ENCODE results near the gene HSF2BP.
"Not testable (repeated sequence)": the region's sequence is repeated elsewhere in the genome, so short reads cannot be mapped to it uniquely, and the experiment has no call there.

The HSF2BP gene

GRCh38 chr21:43513023-43513422, 146.3 kb downstream of the HSF2BP start:
- not testable (repeated sequence) for FAIRE-seq

DNA sequence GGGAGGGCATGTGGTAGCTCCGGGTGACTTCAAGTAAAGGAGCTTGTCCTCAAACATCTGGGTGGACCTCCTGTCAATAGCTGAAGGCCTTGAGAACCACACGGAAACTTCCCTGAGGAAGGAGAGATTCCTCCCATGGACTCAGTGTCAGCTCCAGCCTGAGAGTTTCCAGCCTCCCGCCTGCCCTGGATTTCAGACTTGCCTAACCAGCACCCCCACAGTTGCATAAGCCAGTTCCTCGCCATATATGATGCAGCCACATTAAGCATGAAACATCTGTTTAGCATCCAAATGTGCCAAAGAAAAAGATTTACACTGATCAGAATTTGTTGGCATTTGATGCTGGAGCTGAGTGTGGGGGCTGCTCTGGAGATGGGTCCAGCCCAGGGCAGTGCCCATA, 148.1 kb downstream of the HSF2BP start:
- not testable (repeated sequence) for FAIRE-seq

DNA sequence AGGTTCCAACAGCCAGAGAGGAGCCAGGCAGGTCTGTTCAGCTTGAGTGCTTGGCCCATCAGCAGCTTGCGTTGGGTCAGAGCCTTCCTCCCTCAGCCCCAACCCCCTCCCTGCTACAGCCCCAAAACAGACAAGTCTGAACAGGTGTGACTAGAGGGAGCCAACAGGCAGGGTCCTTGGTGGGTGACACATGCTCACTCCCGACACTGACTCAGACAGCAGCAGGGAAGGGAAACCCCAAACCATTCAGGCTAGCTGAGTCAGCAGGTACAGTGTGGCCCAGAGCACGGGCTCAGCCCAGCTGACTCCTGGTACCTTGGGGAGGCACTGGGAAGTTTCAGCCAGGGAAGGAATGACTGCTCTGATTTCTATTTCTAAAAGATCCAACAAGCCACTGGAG, 148.6 kb downstream of the HSF2BP start:
- FAIRE-seq: not testable (repeated sequence)

DNA sequence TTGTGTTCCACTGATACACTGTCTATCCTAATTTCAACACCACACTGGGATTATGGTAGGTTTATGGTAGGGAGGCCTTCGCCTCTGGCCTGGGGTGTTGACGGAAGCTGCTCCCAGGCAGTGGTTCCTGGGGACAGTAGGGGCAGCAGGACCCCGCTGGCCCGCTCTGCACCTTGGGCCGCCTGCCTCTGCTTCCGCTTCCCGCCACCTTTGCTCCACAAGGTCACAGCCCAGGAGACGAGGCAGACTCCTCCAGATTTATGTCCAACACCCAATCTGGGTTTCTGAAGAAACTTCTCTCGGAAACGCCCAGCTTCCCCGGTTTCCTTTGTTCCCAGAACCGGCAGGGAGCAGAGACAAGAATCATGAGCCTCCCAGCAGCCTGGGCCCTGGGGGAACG, 155.4 kb downstream of the HSF2BP start:
- not testable (repeated sequence) for FAIRE-seq

DNA sequence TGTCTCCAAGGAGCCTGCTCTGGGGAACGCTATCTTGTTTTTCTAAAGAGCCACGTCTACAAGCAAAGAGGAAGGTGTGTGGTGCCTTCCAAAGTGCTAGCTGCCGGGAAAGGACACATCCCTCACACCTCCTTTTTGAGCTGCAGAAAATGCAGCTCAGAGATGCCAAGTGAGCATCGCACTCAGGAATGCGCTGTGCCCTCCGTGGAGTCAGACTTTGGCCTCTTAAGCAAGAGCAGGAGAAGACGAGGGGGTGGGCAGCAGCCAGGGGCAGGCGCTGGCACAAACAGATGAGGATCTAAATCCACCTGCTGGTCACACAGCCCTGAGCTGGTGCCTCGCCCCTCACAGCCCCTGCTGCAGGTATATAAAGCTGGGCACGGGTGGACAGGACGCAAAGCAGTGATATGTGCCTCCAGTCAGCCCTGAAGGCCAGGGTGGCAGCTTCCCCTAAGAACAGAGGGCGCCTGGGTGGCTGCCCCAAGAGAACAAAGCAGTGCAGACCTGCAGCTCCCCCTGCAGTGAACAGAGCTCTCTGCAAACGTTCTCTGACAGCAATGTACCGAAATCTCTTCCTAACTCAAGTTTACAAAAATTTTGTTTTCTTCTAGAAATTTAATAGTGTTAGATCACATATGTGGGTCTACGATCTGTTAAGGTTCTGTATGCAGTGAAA, 156.1 kb downstream of the HSF2BP start:
- FAIRE-seq: not testable (repeated sequence)

DNA sequence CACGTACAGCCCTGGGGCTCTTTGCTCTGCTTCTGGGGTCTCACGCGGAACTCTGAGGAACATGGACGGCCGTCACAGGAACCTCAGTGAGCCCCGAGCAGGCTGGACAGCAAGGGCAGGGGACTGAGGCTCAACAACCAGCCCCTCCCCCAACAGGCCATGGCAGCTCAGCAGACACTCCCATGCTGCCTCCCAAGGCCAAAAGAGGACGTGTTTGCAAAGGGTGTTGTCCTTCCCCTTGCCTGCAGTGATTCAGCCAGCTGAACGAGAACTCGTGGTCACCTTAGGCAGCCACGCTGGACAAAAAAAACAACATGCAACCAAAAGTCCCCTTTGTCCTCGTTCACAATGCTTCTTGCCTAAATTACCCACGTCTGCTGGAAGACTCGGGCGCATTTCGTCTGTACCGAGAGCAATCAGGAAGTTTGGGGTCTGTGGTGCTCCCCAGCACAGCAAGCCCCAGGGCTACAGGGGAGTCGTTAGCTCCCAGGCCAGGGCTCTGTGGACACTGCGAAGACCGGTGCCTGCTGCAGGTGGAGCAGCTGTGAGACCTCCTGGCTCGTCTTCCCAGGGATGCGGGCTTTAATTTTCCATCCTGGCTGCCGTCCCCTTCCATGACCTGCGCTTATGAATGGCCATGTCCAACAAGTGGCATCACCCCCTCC, 156.7 kb downstream of the HSF2BP start:
- not testable (repeated sequence) for FAIRE-seq

- FAIRE-seq: not testable (repeated sequence)
Observed at GRCh38 chr21:43498924-43499323, 160.4 kb downstream of the HSF2BP start.

DNA sequence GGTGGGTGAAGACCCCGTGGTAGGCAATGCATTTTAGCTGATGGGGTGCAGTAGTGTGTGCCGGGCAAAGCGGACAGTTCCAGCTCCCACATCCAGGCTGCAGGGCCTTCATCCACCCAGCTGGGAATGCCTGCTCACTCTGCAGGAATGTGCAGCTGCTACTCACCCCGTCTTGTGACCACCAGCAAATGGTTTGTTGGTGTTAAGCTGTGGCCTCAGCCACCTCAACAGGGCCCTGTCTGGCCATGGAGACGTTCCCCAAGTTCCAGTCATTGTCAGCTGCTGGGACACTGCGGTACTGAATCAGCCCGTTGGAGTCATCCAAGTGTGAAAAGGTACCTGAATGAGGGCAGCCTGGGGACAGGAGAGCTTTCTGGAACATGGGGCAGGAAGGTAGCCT, 161.2 kb downstream of the HSF2BP start:
- not testable (repeated sequence) for FAIRE-seq

DNA sequence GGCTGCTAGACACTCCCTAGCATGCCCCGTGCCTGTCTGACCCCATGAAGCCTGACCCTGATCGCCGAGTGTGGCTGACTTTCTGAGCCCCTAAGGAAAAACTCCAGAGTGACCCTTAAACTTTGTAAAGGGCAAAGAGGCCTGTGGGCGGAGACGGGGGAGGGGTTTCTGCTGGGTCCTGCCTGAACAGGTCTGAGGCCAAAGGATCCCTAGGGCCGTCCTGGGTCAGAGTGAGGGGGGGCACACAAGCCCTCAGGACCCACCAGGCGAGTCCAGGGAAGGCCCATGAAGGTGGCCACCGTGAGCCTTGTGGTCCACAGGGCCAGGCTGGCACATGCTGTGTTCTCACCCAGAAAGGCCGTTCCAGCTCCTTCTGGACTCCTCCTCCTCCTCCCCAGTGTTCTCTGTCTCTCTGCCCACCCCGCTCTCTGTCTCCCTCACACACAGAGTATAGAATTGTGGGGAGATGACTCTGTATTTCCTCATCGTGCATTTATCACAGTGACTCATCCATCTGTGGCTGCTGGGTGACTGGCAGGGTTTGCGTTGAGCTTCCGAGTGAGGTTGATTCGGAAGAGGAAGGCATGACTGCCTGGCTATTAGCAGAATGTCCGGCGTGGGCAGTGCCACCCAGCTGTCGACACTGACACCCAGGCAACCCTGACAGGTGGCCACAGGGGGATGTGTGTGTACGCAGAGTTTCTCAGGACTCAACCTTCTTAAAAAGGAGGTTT, 164.8 kb downstream of the HSF2BP start:
- not testable (repeated sequence) for FAIRE-seq

- not testable (repeated sequence) for FAIRE-seq
Observed at GRCh38 chr21:43493471-43493870, 165.8 kb downstream of the HSF2BP start.

DNA sequence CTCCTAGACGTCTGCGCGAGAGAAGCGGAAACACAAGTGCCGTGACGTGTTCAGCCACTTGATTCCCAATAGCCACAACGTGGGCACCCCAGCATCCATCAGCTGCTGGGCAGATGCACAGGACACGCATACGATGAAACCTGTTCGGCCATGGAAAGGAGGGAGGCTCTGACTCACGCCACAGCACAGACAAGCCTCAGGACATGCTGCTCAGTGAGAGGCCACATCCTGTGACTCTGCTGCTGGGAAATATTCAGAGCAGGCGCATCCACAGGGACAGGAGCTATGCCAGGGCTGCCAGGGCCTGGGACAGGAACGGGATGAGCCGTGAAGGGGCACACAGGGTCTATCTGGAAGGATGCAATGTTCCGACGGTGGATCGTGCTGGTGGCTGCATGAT, 171.1 kb downstream of the HSF2BP start:
- not testable (repeated sequence) for FAIRE-seq

DNA sequence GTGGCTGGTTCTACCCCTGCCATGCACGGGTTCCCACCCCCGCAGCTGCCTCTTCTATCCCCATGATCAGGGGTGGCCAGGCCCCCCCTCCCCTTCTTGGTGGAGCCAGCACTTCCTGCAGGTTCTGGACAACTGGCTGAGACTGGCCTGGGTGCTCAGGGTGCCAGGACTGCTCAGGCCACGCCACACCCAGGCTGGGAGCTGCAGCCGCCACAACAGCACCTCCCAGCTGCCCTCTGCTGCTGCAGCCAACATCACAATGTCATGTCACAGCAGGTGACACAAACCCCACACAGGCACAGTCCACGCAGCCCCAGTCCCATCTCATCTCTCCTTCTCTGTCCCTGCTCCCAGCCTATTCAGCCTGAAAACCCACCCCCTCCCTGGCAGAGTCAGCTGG, 173.2 kb downstream of the HSF2BP start:
- FAIRE-seq: not testable (repeated sequence)

GRCh38 chr21:43485016-43485415, 174.3 kb downstream of the HSF2BP start:
- not testable (repeated sequence) for FAIRE-seq

DNA sequence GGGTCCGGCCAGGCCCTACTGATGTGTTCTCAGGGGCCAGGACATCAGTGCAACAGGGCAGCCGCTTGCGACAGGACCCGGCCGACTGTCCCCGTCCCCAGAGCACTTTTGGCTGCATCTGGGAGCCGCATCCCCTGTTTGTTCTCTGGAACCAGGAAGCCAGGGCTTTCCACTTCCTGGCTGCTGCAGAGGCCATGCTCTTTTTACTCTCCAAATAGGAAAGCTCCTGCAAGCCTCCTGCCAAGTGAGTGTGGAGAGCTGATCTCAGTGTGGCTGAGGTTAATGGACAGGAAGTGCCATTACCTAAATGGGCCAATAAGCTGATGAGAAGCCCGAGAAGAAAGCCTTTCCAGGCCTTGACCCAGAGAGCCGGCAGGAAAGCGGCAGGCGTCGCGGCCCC, 180.1 kb downstream of the HSF2BP start:
- not testable (repeated sequence) for FAIRE-seq
